ENCODE measurements around the gene EHF.

EHF gene

GRCh38 chr11:34625576-34625975, 4.7 kb downstream of the EHF start:
- no peak for DNase-seq (ENCODE audit: low spot score)

GRCh38 chr11:34626393-34626792, 5.5 kb downstream of the EHF start:
- DNase-seq (ENCODE audit: low spot score) = no peak

GRCh38 chr11:34627197-34627596, 6.3 kb downstream of the EHF start:
- no peak for DNase-seq (ENCODE audit: low spot score)

- no peak for DNase-seq (ENCODE audit: low spot score)
Measured at GRCh38 chr11:34629711-34630110, 8.8 kb downstream of the EHF start.

- DNase-seq (ENCODE audit: low spot score) = no peak
Measured at GRCh38 chr11:34630544-34630943, 9.7 kb downstream of the EHF start.

GRCh38 chr11:34631297-34631696, 10.4 kb downstream of the EHF start:
- DNase-seq (ENCODE audit: low spot score) = no peak

GRCh38 chr11:34631737-34632104, 10.8 kb downstream of the EHF start:
- no peak for DNase-seq (ENCODE audit: low spot score)

- DNase-seq (ENCODE audit: low spot score) = no peak
Measured at GRCh38 chr11:34632105-34632791, 11.4 kb downstream of the EHF start.

GRCh38 chr11:34633640-34633989, 12.7 kb downstream of the EHF start:
- no peak for DNase-seq (ENCODE audit: low spot score)

GRCh38 chr11:34633990-34634693, 13.2 kb downstream of the EHF start:
- no peak for DNase-seq (ENCODE audit: low spot score)

- no peak for DNase-seq (ENCODE audit: low spot score)
Measured at GRCh38 chr11:34634694-34635062, 13.8 kb downstream of the EHF start.

GRCh38 chr11:34636127-34636526, 15.2 kb downstream of the EHF start:
- DNase-seq (ENCODE audit: low spot score) = no peak

GRCh38 chr11:34637303-34637702, 16.4 kb downstream of the EHF start:
- DNase-seq (ENCODE audit: low spot score) = no peak

GRCh38 chr11:34638897-34639296, 18.0 kb downstream of the EHF start:
- no peak for DNase-seq (ENCODE audit: low spot score)

GRCh38 chr11:34639545-34639944, 18.7 kb downstream of the EHF start:
- DNase-seq (ENCODE audit: low spot score) = no peak

GRCh38 chr11:34640050-34640923, 19.4 kb downstream of the EHF start:
- no peak for DNase-seq (ENCODE audit: low spot score)

- no peak for DNase-seq (ENCODE audit: low spot score)
Measured at GRCh38 chr11:34640924-34641275, 20.0 kb downstream of the EHF start.

GRCh38 chr11:34641456-34641855, 20.6 kb downstream of the EHF start:
- DNase-seq (ENCODE audit: low spot score) = no peak

GRCh38 chr11:34642001-34642554, 21.2 kb downstream of the EHF start:
- no peak for DNase-seq (ENCODE audit: low spot score)

GRCh38 chr11:34642873-34643272, 22.0 kb downstream of the EHF start:
- DNase-seq (ENCODE audit: low spot score) = no peak

GRCh38 chr11:34643311-34643710, 22.4 kb downstream of the EHF start:
- DNase-seq (ENCODE audit: low spot score) = no peak

GRCh38 chr11:34643846-34644245, 23.0 kb downstream of the EHF start:
- no peak for DNase-seq (ENCODE audit: low spot score)

Measured in AG08396 (cell line).